OCI-LY3 (cell line): ENCODE data around the gene C4orf51.

Experiments
- H2AFZ ChIP-seq: fragments of 200-600, 300-600 bp; shearing (Covaris generic); 2 replicates; pipeline ENCODE4 v1.6.0; 2014; ENCODE audit warnings: antibody characterized with exemption, low read depth, low read length
- H3K27ac ChIP-seq: fragments of 200-600, 300-600 bp; sonication (generic); 2 replicates; pipeline ENCODE4 v1.5.1; 2014; ENCODE audit warnings: mild to moderate bottlenecking, low read length, moderate library complexity, mixed read lengths
- H3K27me3 ChIP-seq: fragments of 200-600, 300-600 bp; sonication (generic); 2 replicates; pipeline ENCODE4 v1.6.1; 2014; ENCODE audit warnings: low read depth, low read length, mixed read lengths
- H3K36me3 ChIP-seq: fragments of 200-600, 300-600 bp; sonication (generic); replicated peaks from 2 replicates; pipeline ENCODE3; 2014; ENCODE audit warnings: low read depth, low read length, mixed read lengths
- H3K4me1 ChIP-seq: fragments of 300-600, 200-600 bp; sonication (generic); 2 replicates; pipeline ENCODE4 v1.6.1; 2014; ENCODE audit warnings: low read length, mixed read lengths
- H3K4me2 ChIP-seq: fragments of 200-600, 300-600 bp; sonication (generic); 2 replicates; pipeline ENCODE4 v1.6.1; 2014; ENCODE audit warnings: low read length, mixed read lengths
- H3K4me3 ChIP-seq: fragments of 300-600, 200-600 bp; sonication (generic); 2 replicates; pipeline ENCODE4 v1.5.1; 2014; ENCODE audit warnings: antibody characterized with exemption, mild to moderate bottlenecking, low read length, moderate library complexity
- H3K79me2 ChIP-seq: fragments of 300-600, 200-600 bp; shearing (Covaris generic); 2 replicates; pipeline ENCODE4 v1.6.1; 2014; ENCODE audit warnings: mild to moderate bottlenecking, low read length, mixed read lengths
- H3K9ac ChIP-seq: fragments of 300-600, 200-600 bp; shearing (Covaris generic); 2 replicates; pipeline ENCODE4 v1.6.0; 2014; ENCODE audit warnings: mild to moderate bottlenecking, low read length, moderate library complexity
- H3K9me3 ChIP-seq: fragments of 200-600, 300-600 bp; shearing (Covaris generic); 2 replicates; pipeline ENCODE4 v1.6.1; 2014; ENCODE audit warnings: low read length, mixed read lengths; ENCODE audit not compliant: insufficient read depth
- H4K20me1 ChIP-seq: fragments of 200-600, 300-600 bp; sonication (generic); 2 replicates; pipeline ENCODE4 v1.6.1; 2016; ENCODE audit warnings: low read length, mixed read lengths; ENCODE audit not compliant: insufficient read depth
- CTCF ChIP-seq: fragments of 200-600, 300-600 bp; sonication (generic); IDR thresholded peaks from 2 replicates; pipeline ENCODE4 v1.5.1; 2014; ENCODE audit warnings: antibody characterized with exemption, low read length, low read depth
- EZH2phosphoT487 ChIP-seq: fragments of 200-600 bp; shearing (Covaris generic); IDR thresholded peaks from 2 replicates; pipeline ENCODE4 v1.6.1; 2018; ENCODE audit warnings: antibody characterized with exemption, mixed run types, low read depth

Gene C4orf51

GRCh38 chr4:145716661-145717200 lies 36.8 kb downstream of the C4orf51 start:
- Histone ChIP-seq H3K27ac (no peak overlapping the region), H3K36me3 (no peaks in the 10 kb centered on the region), H4K20me1 (no peaks in the 10 kb centered on the region), H3K9me3 (peaks cover 7% of the 10 kb centered on the region; the same call in 1 of the 2 replicates), H3K4me2 (no peak overlapping the region), H3K4me1 (peaks cover 12% of the 10 kb centered on the region), H3K4me3 (no peak overlapping the region), H2AFZ (no peak overlapping the region), H3K79me2 (no peaks in the 10 kb centered on the region), H3K27me3 (0 out of 2 replicates have a peak, but pooled peaks cover 5% of the 10 kb centered on the region), H3K9ac (no peak overlapping the region)
- TF ChIP-seq EZH2phosphoT487: no peak
- TF ChIP-seq CTCF: no peak

GRCh38 chr4:145719752-145720624 lies 40.0 kb downstream of the C4orf51 start:
- H2AFZ ChIP-seq: 0 out of 2 replicates have a peak overlapping the region, but pooled peaks have one; percentile 24
- no peak for TF ChIP-seq CTCF
- TF ChIP-seq EZH2phosphoT487: no peak
- H3K4me2 ChIP-seq: peak overlapping the region; percentile 52

GRCh38 chr4:145720656-145721055 lies 40.7 kb downstream of the C4orf51 start:
- no peak overlapping the region for H3K4me3 ChIP-seq
- 0 out of 2 replicates have a peak, but pooled peaks cover 5% of the 10 kb centered on the region for H3K27me3 ChIP-seq
- H3K9me3 ChIP-seq: no peaks in the 10 kb centered on the region
- H2AFZ ChIP-seq: no peak overlapping the region
- H3K27ac ChIP-seq: no peak overlapping the region
- H3K79me2 ChIP-seq: no peaks in the 10 kb centered on the region
- no peaks in the 10 kb centered on the region for H3K36me3 ChIP-seq
- H3K9ac ChIP-seq: no peak overlapping the region
- peak overlapping the region; percentile 52 for H3K4me2 ChIP-seq
- H3K4me1 ChIP-seq: peaks cover 12% of the 10 kb centered on the region
- H4K20me1 ChIP-seq: no peaks in the 10 kb centered on the region
- TF ChIP-seq EZH2phosphoT487 (no peak), CTCF (no peak)

More at GRCh38 chr4:145719752-145720624, 40.0 kb downstream of the C4orf51 start:
- Histone ChIP-seq H3K27ac (no peak overlapping the region), H3K4me1 (peaks cover 12% of the 10 kb centered on the region), H3K79me2 (no peaks in the 10 kb centered on the region), H3K4me3 (peak overlapping the region; percentile 15), H3K27me3 (0 out of 2 replicates have a peak, but pooled peaks cover 5% of the 10 kb centered on the region), H3K9me3 (no peaks in the 10 kb centered on the region), H3K9ac (no peak overlapping the region), H4K20me1 (no peaks in the 10 kb centered on the region), H3K36me3 (no peaks in the 10 kb centered on the region)

- no peaks in the 10 kb centered on the region for H3K79me2 ChIP-seq
- H3K36me3 ChIP-seq: no peaks in the 10 kb centered on the region
- H3K4me3 ChIP-seq: no peak overlapping the region
- H3K4me1 ChIP-seq: peaks cover 12% of the 10 kb centered on the region
- H4K20me1 ChIP-seq: no peaks in the 10 kb centered on the region
- H3K27me3 ChIP-seq: 0 out of 2 replicates have a peak, but pooled peaks cover 5% of the 10 kb centered on the region
- H3K27ac ChIP-seq: no peak overlapping the region
- no peak overlapping the region for H3K4me2 ChIP-seq
- H3K9ac ChIP-seq: no peak overlapping the region
- no peak for TF ChIP-seq EZH2phosphoT487
- no peak for TF ChIP-seq CTCF
- H3K9me3 ChIP-seq: no peaks in the 10 kb centered on the region
- H2AFZ ChIP-seq: no peak overlapping the region
Observed at GRCh38 chr4:145722561-145722960, 42.6 kb downstream of the C4orf51 start.
